Measurements from ENCODE around the gene MAD1L1.

The MAD1L1 gene

DNA sequence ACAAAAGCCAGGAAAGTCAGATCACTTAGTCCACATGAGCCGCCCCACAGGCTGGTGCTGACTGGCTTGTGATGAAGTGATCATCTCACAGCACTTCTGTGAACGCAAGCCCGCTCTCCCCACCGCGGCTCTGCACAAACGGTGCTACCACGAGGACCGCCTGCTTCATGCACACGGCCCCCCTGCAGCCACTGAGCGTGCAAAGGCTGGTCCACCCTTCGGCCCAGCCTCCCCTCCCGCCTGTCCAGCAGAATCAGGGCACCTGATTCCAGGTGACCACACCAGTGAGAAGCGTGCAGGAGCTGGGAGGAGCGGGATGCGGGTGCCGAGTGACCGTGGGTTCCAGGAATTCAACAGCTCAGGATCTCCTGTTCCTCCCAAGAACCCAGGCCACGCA is 32.2 kb downstream of the MAD1L1 start:
- no peak for DNase-seq (ENCODE audit: low read depth)

DNA sequence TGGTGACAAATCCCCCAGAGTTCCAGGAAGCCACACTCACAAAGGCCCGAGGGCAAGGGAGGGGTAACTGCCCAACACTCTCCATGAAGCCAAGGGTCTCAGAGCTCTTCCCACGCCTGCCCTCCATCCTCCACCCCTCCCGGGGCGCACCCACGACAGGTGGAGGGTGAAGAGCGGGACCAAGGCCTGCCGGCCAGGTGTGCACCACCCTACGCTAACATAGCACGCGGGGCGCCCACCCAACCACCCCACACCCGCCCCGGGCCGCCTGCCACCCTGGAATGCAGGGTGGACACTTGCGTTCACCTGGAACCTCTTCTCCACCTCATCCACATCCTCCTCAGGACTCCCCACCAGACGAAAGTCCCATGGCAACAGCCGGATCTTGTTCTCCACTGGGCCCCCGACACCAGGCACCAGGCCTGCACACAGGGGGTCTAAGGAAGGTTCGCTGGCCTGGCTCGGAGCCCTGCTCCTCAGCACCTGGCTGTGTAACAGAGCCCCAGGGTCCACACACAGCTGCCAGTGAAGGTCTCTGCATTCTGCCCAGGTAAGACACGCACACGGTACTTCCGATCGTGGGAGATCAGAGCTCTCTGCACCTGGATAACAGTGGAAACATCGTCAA is 32.7 kb downstream of the MAD1L1 start:
- no peak for DNase-seq (ENCODE audit: low read depth)

- no peak for DNase-seq (ENCODE audit: low read depth)
Measured at GRCh38 chr7:2199528-2199927, 33.2 kb downstream of the MAD1L1 start.

GRCh38 chr7:2198760-2199159 is 34.0 kb downstream of the MAD1L1 start:
- no peak for DNase-seq (ENCODE audit: low read depth)

DNA sequence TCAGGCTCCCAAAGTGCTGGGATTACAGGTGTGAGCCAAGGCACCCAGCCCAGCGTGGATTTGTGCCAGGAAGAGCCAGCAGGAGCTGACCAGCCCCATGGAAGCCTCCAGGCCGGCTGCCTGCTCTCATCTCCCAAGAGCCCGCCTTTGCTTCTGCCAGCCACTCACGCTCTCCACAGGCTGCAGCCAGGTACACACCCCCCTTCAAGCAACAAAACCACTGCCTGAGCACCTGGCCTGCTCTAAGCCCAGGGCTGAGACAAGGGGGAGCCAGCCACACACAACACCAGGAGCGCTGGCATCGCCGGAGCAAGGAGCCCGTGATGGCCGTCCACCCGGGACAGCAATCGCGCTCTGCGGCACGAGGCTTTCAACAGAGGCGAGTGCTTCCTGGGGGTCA is 34.5 kb downstream of the MAD1L1 start:
- DNase-seq (ENCODE audit: low read depth), result no peak

DNA sequence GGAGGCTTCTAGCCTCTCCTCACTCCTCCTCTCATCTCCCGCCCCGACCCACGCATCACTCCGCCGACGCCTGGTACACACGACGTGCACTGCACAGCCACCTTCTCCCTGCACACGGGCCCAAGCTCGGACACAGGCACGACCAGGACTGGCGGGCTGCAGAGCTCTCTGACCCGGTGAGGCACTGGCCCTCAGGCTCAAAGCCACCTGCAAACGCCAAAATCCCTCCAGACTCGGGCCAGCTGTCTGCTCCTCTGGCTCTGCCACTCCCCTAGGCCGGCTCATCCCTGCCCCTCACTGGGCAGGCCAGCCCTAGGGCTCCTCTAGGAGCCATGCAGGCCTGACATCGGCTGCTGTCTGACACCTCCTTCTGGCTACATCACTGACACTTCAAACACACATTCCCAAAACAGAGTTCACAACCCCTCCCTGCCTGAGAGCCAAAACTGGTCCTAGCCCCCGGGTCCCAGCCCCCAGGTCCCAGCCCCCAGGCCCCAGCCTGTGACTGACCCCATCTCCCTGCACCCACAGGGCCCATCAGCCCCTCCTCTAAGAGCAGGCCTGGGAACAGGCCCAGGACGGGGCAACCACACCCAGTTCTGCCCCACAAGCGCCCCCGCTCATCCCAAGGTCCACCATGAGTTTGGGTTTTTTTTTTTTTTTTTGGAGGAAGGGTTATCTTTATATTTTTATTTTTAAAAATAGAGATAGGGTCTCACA is 35.1 kb downstream of the MAD1L1 start:
- no peak for DNase-seq (ENCODE audit: low read depth)

- no peak for DNase-seq (ENCODE audit: low read depth)
Measured at GRCh38 chr7:2196381-2197378, 36.1 kb downstream of the MAD1L1 start.

DNA sequence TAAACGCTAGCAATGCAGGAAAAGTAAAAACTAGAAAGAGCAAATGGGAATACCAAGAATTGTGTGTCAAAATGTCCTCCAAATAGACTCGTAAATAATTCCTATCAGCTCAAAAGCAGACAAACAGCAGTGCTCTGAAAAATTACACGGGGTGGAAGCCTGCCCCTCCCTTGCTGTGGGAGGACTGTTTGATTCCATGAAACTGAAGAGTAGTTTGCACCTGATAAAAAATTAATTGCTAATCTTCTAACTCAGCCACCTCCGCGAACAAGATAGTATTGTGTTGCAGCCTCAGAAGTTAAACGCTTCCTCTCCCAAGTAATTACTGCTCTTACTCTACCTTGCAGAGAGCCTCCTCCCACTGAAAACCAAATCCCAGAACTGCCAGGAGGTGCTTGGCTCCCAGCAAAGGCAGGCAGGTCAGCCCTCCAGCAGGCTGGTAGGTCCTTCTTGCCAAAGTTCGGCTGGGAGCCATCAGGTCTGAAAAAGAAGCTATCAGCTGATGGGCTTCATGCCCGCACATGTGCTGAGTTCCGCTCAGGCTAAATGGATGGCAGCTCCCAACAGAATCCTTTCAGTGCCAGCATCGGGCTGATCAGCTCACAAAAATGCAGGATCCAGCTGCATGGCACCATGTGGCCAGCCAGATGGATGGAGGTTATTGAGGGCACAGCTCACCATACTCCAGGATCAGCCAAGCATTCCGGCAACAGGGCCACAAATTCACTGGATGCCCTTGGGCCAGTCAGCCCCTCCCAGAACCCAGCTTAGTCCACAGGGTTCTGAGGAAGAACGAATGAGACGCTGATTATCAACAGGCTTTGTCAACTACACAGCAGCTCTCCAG is 37.1 kb downstream of the MAD1L1 start:
- DNase-seq (ENCODE audit: low read depth), result no peak

GRCh38 chr7:2193575-2194305 is 39.0 kb downstream of the MAD1L1 start:
- no peak for DNase-seq (ENCODE audit: low read depth)

GRCh38 chr7:2192831-2193534 is 39.8 kb downstream of the MAD1L1 start:
- no peak for DNase-seq (ENCODE audit: low read depth)

DNA sequence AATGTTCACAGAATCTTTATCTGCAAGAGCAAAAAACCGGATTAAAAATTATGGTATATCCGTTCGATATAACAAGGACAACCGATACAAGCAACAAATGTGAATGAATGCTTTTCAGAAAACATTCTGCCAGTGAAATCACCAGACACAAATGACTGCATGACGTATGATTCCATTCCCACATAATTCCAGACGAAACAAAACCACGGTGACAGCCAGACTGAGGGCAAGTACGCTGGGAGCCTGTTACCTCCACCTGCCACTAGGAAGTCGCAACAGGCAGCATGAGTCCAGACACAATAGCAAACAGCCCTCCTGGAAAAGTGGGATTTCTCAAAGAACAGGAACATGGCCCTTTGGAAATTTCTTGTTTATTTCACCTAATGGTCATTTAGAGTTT is 41.7 kb downstream of the MAD1L1 start:
- DNase-seq (ENCODE audit: low read depth), result no peak

GRCh38 chr7:2190531-2190930 is 42.2 kb downstream of the MAD1L1 start:
- no peak for DNase-seq (ENCODE audit: low read depth)

GRCh38 chr7:2186166-2186565 is 46.6 kb downstream of the MAD1L1 start:
- no peak for DNase-seq (ENCODE audit: low read depth)

DNA sequence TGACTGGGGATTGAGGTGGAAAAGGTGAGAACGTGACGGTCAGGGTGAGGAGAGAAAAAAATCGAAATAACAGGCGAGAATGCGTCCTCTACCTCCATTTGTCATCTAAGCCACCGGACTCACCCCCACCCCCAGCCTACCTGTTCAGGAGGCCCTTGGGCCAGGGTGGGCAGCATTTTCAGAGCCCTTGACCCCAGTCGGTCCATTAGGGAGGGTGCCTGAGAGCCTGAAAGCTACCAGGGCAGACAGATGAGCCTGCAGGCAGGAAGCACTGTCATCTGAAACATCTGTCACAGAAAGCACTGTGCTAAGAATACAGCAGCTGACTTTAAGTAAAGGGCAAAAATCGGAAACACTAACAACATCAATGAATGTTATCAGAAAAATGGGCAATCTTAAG is 47.0 kb downstream of the MAD1L1 start:
- DNase-seq (ENCODE audit: low read depth), result no peak

GRCh38 chr7:2182461-2182860 is 50.3 kb downstream of the MAD1L1 start:
- no peak for DNase-seq (ENCODE audit: low read depth)

DNA sequence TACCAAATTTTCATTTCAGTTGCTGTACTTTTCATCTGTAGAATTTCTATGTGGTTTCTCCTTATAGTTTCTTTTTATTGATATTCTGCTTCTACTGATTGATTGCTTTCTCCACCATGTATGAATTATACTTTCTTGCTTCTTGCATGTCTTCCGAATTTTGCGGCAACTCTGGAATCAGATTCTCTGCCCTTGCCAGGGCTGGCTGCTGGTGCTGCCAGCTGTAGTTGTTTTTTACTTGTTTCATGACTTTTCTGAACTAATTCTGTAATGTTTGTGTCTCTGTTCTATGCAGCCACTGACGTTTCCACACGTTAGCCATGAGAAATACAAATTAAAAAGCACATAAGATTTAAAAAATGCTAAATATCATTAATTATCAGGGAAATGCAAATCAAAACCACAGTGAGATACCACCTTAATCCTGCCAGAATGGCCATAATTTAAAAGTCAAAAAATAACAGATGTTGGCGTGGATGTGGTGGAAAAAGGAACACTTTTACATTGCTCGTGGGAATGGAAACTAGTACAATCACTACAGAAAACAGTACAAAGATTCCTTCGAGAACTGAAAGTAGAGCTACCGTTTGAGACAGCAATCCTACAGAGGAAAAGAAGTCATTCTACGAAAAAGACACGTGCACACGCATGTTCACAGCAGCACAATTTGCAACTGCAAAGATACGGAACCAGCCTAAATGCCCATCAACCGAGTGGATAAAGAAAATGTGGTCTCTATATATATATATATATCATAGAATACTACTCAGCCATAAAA is 51.5 kb downstream of the MAD1L1 start:
- DNase-seq (ENCODE audit: low read depth), result no peak

GRCh38 chr7:2180081-2180480 is 52.7 kb downstream of the MAD1L1 start:
- no peak for DNase-seq (ENCODE audit: low read depth)

DNA sequence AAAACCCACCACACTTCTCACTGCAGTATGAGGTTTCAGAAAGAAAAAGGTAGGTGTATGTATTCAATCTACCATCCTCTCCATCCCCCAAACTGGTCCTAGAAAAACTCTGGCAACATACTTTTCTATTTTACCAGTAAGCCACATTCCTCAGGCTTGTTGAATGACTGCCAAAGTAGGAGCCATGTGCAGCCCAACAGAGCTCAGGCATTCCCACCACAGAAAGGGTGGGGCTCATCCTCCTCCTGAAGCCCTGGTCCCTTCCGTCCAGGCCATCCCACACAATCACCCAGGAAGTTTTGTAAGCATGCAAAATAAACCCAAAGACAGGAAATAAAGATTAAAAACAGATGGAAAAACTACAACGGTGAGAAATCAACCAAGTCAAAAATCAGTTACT is 57.2 kb downstream of the MAD1L1 start:
- no peak for DNase-seq (ENCODE audit: low read depth)

- no peak for DNase-seq (ENCODE audit: low read depth)
Measured at GRCh38 chr7:2175091-2175490, 57.7 kb downstream of the MAD1L1 start.

Measured in stimulated activated CD8-positive, alpha-beta memory T cell treated with anti-CD3 and anti-CD28 coated beads, Interleukin-12 subunit alpha, Interleukin-12 subunit beta, amount 100 ng/mL, for 1 hour (primary cell).